Measurements from ENCODE around the gene EIF4H. TPM values are rescaled to one million over a fixed set of nuclear protein-coding genes. Genes with fewer than 3 reads are reported as not detected.

The EIF4H gene
- total and polyA plus RNA-seq, 4 donors: 125 to 250 (median 223) TPM

DNA sequence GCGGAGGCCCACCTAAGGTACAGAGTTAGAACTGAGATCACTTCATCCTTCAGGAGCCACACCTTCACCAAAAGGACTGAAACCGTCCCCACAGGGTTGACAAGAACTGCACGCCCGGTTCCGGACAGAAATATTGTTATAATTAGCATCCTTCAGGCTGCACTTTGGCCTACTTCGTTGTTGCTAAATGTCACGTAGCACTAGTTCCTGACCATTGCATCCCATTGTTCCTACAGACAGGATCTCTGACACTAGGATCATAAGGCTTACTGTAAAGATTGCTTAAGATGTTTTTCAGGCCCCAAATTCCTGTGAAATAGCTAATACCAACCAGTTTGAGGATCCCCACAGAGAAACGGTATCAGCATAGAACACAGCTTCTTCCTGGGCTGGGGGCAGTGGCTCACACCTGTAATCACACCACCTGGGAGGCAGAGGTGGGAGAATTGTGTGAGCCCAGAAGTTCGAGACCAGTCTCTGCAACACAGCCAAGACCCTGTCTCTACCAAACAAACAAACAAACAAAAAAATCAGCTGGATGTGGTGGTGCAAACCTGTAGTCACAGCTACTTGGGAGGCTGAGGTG, 18.3 kb upstream of the EIF4H start:
- Histone ChIP-seq H3K9me3 (ENCODE audit: control insufficient read depth in 4 of 4, insufficient read depth in 3 of 4, low read length in 3 of 4) (no peaks in the 10 kb centered on the region), H3K27me3 (ENCODE audit: control insufficient read depth in 3 of 3, insufficient read depth in 3 of 3, low read length in 2 of 3) (no peaks in the 10 kb centered on the region), H3K36me3 (ENCODE audit: control insufficient read depth in 4 of 4, insufficient read depth in 4 of 4, low read length in 4 of 4) (no peaks in the 10 kb centered on the region), H3K4me3 (no peak overlapping the region), H3K27ac (ENCODE audit: low read depth in 1 of 2, low read length in 1 of 2) (no peak overlapping the region), H3K9ac (ENCODE audit: insufficient read depth in 1 of 2, low read length in 2 of 2) (no peak overlapping the region), H3K4me1 (ENCODE audit: control insufficient read depth in 5 of 5, insufficient read depth in 5 of 5, low read length in 5 of 5) (no peaks in the 10 kb centered on the region)
- ATAC-seq (ENCODE audit: insufficient read depth, low FRiP score) (no peak), DNase-seq (no peak)
- 80 to 87% methylated on average over 9 of the region's 9 CpGs for WGBS, 2 donors
- TF ChIP-seq, protein P1, sequence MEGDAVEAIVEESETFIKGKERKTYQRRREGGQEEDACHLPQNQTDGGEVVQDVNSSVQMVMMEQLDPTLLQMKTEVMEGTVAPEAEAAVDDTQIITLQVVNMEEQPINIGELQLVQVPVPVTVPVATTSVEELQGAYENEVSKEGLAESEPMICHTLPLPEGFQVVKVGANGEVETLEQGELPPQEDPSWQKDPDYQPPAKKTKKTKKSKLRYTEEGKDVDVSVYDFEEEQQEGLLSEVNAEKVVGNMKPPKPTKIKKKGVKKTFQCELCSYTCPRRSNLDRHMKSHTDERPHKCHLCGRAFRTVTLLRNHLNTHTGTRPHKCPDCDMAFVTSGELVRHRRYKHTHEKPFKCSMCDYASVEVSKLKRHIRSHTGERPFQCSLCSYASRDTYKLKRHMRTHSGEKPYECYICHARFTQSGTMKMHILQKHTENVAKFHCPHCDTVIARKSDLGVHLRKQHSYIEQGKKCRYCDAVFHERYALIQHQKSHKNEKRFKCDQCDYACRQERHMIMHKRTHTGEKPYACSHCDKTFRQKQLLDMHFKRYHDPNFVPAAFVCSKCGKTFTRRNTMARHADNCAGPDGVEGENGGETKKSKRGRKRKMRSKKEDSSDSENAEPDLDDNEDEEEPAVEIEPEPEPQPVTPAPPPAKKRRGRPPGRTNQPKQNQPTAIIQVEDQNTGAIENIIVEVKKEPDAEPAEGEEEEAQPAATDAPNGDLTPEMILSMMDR (IDR thresholded peaks at IDR 0.05; ENCODE audit: control extremely low read depth, extremely low read depth): no peak

DNA sequence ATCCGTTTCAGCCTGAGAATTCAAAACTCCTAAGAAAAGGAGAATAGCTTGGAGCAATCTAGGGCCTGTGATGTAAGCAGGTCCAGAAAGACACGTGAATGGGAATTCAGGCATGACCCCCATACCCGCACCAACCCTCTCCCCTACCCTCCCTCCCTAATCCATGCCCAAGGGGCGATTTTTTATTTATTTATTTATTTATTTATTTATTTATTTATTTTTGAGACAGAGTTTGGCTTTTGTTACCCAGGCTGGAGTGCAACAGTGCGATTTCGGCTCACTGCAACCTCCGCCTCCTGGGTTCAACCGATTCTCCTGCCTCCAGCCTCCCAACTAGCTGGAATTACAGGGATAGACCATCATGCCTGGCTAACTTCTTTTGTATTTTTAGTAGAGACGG, 16.6 kb upstream of the EIF4H start:
- no peak overlapping the region for H3K9ac ChIP-seq (ENCODE audit: insufficient read depth in 1 of 2, low read length in 2 of 2)
- H3K36me3 ChIP-seq (ENCODE audit: control insufficient read depth in 4 of 4, insufficient read depth in 4 of 4, low read length in 4 of 4): no peaks in the 10 kb centered on the region
- no peak for DNase-seq
- no peak overlapping the region for H3K27ac ChIP-seq (ENCODE audit: low read depth in 1 of 2, low read length in 1 of 2)
- no peak for ATAC-seq (ENCODE audit: insufficient read depth, low FRiP score)
- H3K27me3 ChIP-seq (ENCODE audit: control insufficient read depth in 3 of 3, insufficient read depth in 3 of 3, low read length in 2 of 3): no peaks in the 10 kb centered on the region
- no peak overlapping the region for H3K4me3 ChIP-seq
- H3K9me3 ChIP-seq (ENCODE audit: control insufficient read depth in 4 of 4, insufficient read depth in 3 of 4, low read length in 3 of 4): no peaks in the 10 kb centered on the region
- WGBS, 2 donors: 90 to 97% methylated on average over 9 of the region's 9 CpGs
- H3K4me1 ChIP-seq (ENCODE audit: control insufficient read depth in 5 of 5, insufficient read depth in 5 of 5, low read length in 5 of 5): no peaks in the 10 kb centered on the region
- TF ChIP-seq, protein P1 (IDR thresholded peaks at IDR 0.05; ENCODE audit: control extremely low read depth, extremely low read depth): no peak

DNA sequence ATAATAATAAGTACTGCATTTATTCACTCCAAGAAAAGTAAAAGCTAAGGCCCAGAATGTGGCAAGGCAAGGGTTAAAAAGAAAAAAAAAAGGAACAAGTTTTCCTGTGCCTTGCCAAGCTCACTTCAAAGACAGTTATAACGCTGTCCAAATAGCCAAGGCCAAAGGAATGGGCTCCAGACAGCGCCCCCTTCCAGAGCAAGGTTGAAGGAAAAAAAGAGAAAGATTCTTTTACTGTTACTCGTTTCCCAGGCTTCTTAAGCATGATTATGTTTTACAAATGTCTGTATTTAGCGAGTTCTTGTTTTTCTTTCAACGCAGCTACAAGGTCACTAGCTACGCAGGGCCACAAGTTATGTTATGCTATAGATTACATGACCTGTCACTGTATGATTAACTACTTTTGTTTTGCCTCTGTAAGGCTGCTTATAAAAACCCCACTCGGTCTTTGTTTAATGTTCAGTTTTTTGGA, 9.1 kb upstream of the EIF4H start:
- Histone ChIP-seq H3K4me3 (no peak overlapping the region), H3K4me1 (ENCODE audit: control insufficient read depth in 5 of 5, insufficient read depth in 5 of 5, low read length in 5 of 5) (no peaks in the 10 kb centered on the region), H3K9ac (ENCODE audit: insufficient read depth in 1 of 2, low read length in 2 of 2) (no peak overlapping the region), H3K27ac (ENCODE audit: low read depth in 1 of 2, low read length in 1 of 2) (no peak overlapping the region), H3K27me3 (ENCODE audit: control insufficient read depth in 3 of 3, insufficient read depth in 3 of 3, low read length in 2 of 3) (no peaks in the 10 kb centered on the region), H3K9me3 (ENCODE audit: control insufficient read depth in 4 of 4, insufficient read depth in 3 of 4, low read length in 3 of 4) (no peaks in the 10 kb centered on the region), H3K36me3 (ENCODE audit: control insufficient read depth in 4 of 4, insufficient read depth in 4 of 4, low read length in 4 of 4) (no peaks in the 10 kb centered on the region)
- no peak for ATAC-seq (ENCODE audit: insufficient read depth, low FRiP score)
- TF ChIP-seq, protein P1 (IDR thresholded peaks at IDR 0.05; ENCODE audit: control extremely low read depth, extremely low read depth): no peak
- 33 to 36% methylated on average over 7 of the region's 7 CpGs for WGBS, 2 donors
- peak; percentile 32 to 70 (median 54) for DNase-seq
